AG08395 (cell line): ENCODE measurements around the gene OGFR.

ENCODE experiments used
- DNase-seq: peaks from one replicate; pipeline ENCODE4 v3.0.0; 2012; ENCODE audit warnings: mixed read lengths, low spot score

The OGFR gene, protein sequence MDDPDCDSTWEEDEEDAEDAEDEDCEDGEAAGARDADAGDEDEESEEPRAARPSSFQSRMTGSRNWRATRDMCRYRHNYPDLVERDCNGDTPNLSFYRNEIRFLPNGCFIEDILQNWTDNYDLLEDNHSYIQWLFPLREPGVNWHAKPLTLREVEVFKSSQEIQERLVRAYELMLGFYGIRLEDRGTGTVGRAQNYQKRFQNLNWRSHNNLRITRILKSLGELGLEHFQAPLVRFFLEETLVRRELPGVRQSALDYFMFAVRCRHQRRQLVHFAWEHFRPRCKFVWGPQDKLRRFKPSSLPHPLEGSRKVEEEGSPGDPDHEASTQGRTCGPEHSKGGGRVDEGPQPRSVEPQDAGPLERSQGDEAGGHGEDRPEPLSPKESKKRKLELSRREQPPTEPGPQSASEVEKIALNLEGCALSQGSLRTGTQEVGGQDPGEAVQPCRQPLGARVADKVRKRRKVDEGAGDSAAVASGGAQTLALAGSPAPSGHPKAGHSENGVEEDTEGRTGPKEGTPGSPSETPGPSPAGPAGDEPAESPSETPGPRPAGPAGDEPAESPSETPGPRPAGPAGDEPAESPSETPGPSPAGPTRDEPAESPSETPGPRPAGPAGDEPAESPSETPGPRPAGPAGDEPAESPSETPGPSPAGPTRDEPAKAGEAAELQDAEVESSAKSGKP

DNA sequence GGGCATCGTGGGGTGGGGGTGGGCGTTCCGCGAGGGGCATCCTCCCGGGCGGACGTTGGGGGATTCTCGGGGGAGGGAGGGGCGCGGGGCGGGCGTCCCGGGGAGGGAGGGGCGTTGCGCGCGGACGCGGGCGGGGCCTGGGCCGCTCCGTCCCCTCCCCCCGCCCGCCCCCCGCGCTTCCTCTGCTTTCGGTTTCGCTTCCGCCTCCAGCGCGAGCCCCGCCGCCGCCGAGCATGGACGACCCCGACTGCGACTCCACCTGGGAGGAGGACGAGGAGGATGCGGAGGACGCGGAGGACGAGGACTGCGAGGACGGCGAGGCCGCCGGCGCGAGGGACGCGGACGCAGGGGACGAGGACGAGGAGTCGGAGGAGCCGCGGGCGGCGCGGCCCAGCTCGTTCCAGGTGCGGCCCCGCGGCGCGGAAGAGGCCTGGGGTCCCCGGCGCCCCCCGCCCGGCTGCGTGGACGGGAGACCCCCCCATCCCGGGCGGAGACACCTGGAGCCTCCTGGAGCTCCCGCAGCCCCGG, at the start of gene OGFR:
OGFR (plus strand) TSS at position 209 of the 528 bp plus-strand sequence; CDS start at position 234, 25 bp downstream.
- DNase-seq: peak; percentile 76

DNA sequence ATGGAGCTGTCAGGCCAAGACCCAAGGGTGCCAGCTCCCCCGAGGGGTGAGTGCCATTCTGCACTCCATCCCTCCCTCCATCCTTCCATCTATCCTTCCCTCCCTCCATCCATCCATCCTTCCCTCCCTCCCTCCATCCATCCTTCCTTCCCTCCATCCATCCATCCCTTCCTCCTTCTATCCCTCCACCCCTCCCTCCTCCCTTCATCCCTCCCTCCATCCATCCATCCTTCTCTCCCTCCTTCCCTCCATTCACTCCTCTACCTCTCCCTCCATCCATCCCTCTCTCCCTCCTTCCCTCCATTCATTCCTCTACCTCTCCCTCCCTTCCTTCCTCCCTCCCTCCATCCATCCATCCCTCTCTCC, 49.7 kb upstream of the OGFR start:
- DNase-seq: no peak

DNA sequence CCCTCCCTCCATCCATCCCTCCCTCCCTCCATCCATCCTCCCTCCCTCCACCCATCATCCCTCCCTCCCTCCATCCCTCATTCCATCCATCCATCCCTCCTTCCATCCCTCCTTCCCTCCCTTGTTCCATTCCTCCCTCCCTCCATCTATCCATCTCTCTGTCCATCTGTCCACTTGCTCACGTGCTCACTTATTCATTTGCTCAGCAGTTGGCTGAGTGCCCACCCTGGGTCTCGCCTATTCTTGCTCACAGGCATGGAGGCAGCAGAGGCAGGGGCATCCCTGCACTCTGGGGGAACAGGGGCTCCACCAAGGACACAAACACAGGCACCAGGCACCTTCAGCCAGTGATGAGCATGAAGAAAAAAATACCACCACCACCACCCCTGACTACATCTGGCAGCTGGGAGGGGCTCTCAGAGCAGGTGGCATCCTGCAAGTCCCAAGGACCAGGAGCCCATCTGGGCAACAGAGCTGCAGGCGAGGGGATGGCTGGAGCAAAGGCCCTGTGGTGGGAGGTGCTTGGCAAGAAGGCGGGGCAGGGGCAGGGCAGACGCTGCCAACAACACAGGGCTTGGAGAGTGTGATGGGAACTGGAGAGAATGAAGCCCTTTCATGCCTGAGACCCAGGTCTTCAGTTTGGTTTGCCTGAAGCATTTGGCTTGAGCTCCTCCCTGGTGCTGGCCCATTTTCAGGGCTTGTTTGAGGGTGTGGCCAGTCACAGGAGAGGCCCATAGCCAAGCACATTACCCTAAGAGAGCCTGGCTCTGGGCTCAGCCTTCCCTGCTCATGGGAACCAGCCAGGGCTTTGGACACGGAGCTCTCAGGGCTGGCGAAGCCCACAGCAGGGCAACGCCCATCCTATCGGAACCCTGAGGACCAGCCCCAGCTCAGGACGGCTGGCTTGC, 48.6 kb upstream of the OGFR start:
- no peak for DNase-seq

DNA sequence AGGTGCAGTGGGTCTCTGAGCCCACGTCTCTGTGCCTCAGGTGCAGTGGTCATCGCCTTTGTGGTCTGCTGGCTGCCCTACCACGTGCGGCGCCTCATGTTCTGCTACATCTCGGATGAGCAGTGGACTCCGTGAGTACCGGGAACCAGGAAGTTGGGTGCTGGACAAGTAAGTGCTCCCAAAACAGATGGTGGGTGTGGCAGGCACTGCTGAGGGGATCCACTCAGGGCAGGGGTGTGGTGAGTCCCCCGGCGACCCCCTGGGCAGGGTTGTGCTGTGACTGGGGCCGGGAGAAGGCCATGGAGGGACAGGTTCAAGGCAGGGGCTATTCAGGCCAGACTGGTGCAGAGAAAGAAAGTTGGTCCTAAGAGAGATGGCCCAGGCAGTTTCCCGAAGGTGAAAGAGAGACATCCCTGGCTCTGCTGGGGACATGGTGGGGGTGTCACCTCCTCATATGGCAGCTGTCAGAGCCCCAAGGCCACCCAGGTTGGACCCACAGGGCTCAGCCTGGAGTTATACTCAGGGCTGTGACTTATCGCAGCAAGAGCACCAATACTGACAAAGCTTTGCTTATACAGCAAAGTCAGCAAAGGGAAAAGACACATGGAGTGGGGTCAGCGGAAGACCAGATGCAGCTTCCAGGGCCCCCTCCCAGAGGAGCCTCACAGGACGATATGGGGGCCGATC, 46.3 kb upstream of the OGFR start:
- no peak for DNase-seq

DNA sequence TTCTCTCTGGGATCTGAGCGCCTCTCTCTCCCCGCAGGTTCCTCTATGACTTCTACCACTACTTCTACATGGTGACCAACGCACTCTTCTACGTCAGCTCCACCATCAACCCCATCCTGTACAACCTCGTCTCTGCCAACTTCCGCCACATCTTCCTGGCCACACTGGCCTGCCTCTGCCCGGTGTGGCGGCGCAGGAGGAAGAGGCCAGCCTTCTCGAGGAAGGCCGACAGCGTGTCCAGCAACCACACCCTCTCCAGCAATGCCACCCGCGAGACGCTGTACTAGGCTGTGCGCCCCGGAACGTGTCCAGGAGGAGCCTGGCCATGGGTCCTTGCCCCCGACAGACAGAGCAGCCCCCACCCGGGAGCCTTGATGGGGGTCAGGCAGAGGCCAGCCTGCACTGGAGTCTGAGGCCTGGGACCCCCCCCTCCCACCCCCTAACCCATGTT, 44.6 kb upstream of the OGFR start:
- no peak for DNase-seq

DNA sequence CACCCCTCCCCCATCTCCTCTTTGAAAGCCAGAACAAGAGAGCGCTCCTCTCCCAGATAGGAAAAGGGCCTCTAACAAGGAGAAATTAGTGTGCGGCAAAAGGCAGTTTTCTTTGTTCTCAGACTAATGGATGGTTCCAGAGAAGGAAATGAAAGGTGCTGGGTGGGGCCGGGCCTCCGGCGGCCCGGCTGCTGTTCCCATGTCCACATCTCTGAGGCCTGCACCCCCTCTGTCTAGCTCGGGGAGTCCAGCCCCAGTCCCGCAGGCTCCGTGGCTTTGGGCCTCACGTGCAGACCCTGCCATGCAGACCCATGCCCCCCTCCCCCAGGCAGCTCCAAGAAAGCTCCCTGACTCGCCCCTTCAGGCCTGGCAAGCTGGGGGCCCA, 44.2 kb upstream of the OGFR start:
- DNase-seq: no peak

DNA sequence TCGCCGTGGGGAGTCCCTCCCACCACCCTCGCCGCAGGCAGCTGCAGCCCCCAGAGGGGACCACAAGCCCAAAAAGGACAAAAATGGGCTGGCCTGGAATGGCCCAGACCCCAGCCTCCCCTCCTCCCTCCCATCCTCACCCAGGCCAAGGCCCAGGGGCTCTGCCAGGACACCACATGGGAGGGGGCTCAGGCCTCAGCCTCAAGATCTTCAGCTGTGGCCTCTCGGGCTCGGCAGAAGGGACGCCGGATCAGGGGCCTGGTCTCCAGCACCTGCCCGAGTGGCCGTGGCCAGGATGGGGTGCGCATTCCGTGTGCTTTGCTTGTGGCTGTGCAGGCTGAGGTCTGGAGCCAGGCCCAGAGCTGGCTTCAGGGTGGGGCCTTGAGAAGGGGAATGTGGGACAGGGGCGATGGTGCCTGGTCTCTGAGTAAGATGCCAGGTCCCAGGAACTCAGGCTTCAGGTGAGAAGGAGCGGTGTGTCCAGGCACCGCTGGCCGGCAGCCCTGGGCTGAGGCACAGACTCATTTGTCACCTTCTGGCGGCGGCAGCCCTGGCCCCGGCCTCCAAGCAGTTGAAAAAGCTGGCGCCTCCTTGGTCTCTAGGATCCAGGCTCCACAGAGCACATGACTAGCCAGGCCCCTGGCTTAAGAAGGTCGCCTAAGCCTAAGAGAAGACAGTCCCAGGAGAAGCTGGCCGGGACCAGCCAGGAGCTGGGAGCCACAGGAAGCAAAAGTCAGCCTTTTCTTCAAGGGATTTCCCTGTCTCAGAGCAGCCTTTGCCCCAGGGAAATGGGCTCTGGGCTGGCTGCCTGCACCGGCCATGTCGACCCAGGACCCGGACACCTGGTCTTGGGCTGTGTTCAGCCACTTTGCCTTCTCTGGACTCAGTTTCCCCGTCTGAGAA, 43.5 kb upstream of the OGFR start:
- no peak for DNase-seq

DNA sequence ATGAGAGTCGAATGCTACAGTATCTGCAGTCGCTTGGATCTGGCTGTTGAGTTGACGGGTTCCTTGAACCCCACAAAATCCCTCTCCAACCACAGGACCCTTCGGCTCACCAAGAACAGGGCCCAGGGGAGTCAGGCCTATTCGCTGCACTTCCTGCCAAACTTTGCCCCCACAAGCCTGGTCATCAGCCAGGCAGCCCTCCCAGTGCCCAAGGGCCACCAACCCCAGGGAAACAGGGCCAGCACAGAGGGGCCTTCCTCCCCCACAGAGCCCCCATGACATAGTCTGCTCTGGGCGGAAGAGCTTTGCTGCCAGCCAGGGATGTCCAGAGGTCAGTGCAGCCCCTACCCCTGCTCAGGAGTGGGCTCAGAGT, 42.9 kb upstream of the OGFR start:
- no peak for DNase-seq

DNA sequence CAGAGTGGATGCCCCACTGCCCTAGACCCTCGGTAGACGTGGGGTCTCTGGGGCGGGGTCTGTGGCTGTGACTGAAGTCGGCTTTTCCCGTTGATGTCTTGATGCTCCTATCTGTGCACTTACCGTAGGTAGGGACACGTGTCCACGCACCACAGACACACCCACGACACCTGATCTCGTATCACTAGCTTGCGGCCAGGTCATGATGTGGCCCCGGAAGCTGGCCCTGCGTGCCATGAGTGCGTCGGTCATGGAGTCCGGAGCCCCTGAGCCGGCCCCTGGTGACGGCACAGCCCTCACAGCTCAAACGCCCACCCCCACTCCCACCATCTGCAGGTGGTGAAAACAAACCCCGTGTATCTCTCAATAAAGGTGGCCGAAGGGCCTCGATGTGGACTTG, 42.3 kb upstream of the OGFR start:
- DNase-seq: no peak

DNA sequence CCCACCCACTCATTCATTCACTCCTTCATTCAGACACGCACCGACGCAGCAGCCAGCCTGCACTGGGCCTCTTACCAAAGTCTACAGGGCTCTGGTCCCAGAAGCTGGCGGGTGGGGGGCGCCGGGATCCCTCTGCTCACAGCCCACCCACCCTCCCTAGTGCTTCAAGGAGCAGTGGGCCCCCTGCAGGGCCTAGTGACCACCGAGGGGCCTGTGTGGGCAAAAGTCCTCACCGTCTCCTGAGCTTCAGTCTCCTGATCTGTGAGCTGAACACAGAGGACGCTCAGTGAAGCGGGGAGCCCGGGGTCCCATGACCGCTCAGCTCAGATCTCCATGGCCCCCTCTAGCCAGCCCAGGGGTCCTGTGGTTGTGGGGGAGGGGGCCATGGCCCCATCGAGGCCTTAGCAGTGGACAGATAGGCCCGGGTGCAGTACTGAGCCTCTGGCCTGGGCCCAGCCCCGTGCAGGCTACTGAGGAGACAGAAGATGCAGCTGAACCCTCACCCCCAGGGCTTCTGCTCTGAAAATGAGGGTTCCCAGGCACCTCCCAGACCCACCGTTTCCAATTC, 41.8 kb upstream of the OGFR start:
- no peak for DNase-seq

DNA sequence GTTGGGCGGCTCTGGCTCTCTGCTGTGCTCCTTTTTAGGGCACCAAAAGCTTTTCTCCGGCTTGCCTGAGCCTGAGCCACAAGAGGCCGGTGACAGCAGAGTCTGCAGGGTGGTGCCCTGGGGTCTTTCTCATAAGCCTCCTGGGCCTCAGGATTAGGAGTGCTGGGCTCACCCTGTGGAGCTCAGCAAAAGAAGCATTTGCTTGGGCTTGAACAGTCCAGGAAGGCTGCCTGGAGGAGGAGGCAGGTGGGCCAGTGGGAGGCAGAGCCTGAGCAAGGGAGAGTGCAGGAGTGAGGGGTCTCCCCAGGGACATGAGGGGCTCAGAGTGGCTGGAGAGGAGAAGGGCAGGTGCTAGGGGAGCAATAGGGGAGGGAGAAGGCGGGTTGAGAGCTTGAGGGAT, 41.2 kb upstream of the OGFR start:
- DNase-seq: no peak

DNA sequence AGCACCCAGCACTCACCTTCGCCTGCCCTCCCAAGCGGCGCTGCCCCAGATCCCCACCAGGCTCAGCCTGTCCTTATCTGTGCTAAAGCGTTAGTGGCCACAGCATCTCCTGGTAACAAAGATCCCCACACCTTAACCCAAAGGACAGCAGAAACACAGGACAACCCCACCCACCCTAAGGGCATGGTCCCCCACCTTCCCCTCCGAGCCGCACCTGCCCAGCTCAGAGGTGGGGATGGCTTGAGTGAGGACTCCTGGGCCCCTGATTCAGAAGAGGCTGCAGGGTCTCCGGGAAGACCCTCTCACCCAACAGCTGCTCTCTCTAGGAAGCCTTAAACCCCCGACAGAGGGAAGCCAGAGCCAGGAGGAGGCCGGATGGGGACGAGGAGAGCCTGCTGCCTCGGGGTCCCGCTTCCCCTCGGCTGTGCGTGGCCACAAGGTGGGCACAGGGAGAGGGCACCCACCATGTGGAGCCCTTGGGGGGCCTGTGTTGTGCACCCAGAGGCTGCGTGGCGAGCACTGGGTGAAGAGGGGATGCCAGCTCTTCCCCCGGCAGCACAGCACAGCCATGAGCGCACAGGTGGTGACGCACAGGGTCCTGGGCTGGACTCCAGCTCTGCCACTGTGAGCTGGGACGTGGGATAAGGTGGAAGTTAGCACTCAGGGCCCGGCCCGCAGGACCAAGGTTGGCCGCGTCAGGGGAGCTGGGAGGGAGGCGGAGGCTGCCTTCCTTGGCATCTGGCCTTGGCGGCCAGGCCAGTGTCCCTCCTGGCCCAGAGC, 40.3 kb upstream of the OGFR start:
- no peak for DNase-seq

DNA sequence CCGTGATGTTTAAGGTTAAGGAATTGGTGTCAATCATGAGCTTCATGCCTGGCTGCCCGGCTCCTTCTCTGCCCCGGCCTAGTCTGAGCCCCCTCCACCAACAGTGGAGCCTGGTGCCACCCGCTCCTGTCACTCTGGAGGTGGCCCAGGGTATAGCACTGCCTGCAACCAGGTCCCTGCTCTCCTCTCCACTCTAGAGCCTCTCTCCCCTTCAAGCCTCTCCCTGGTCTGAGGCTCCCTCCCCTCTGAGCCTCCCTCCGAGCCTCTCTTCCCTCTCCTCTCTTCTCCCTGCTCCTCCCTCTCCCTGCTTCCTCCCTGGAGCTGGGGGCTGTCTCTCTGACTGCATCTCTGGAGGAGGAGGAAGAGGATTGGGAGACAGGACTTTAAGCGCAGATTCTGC, 39.6 kb upstream of the OGFR start:
- DNase-seq: no peak

DNA sequence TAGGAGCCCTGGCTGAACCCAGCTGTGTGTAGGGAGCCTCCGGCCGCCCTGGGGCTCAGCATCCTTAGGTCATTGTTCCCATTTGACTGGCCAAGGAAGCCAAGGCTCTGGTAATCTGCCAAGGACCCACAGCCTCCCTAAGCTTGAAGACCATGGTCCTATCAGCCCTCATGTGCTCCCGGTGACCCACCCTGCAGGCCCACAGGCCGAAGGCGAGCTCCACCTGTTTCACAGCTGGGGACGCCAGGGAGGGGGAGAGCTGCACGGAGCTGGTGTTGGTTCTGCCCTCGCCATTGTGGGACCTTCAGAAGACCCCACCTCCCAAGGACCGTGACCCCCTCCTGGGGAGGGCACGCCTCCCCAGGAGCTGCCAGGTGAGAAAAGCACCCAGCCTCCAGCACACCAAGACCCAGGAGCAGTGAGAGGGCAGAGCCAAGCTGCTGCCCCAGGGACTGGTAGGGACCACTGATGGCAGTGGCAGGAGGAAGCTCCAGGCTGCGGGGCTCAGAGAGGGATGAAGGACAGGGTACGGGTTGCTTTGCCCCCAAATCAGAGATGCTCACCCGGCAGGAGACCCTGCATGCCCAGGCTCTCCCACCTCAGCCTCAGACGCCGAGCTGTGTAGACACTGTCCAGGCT, 39.1 kb upstream of the OGFR start:
- no peak for DNase-seq

DNA sequence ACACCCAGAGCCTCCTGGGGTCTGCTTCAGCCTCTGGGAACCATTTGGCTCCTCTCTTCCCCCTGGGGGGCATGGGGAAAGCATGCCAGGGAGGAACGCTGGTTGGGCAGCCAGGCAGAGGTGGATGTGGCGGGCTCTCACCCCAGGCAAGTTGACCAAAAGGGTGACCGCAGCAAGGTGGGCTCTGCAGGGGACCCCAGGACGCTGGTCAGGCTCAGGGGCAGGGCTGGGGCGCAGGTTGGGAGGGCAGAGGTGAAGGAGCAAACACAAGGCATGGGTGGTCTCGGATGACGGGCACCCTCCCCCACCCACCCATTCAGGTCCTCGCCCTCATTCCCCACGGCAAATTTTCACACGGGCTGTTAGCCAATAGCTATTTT, 38.6 kb upstream of the OGFR start:
- no peak for DNase-seq

DNA sequence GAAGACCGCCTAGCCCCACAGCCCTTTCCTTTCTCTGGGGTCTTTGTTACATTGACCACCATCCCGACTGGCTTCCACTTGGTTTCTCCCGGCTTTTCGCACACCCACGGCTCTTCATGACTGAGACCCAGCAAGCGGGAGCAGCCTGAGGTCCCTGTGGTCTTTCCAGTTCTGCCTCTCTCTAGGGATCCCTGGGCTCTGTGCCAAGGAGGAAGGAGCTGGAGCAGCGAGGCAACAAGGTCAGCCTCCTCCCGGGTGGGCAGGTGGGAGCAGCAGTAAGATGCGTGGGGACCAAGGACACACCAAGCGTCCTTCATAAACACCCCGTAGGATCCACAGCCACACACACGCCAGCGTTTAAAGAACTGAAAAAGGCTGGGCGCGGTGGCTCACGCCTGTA, 37.9 kb upstream of the OGFR start:
- no peak for DNase-seq

DNA sequence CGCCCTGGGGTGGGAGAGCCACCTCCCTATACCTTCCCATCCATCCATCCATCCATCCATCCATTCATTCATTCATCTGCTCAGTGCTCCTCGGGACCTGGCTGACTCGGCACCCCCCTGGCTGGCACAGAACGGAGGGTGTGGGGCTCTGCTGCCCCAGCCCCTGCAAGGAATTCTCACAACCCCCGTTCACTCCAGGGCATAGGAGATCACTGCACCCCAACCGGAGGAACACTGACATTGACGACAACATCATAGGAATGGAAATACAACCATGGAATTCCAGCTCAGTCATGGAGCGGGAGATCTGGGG, 36.4 kb upstream of the OGFR start:
- no peak for DNase-seq

DNA sequence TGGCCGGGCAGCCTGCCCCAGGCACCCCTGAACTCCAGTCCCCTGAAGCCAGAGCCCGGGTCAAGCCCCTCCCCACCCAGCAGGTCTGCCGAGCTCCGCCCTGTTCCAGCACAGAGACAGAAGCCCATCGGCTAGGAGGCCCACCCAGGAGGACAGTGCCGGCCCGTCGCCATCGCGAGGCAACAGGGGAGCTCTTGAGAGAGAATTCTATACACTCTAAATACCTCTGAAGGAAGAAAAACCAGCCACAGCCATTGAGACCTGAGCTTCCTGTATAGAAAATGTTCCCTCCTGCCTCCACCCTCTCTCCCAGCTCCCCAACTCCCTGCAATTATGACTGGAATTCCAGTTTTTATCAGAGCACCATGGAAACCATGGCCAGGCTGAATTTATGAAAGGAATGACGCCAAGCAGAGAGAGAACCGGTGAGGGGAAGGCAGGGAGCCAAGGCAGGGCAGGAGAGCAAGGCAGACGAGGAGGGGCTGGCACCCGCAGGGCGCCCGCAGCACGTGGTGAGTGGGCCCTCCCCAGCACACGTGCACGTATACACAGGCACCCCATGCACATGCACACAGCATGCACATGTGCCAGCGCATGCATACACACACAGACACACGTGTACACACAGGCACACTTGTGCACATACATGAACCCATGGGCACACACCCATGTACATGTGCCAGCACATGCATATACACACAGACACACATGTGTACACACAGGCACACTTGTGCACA, 35.9 kb upstream of the OGFR start:
- peak; percentile 13 for DNase-seq
